ENCODE measurements around the gene CIT. TPM values are rescaled to one million over a fixed set of nuclear protein-coding genes. Genes with fewer than 3 reads are reported as not detected.

CIT gene
- total and polyA plus RNA-seq, 9 of the 15 experiments (the other 6 are each of a cell fraction or from before 2014, with no cell fraction given), result 1.1 to 46.7 (median 21.3) TPM

- TF ChIP-seq NFIC (IDR thresholded peaks at IDR 0.05) (peak; percentile 42), GATA2 (CRISPR knock-in tag; IDR thresholded peaks at IDR 0.05) (0 out of 2 replicates have a peak, but pooled peaks have one; percentile 28), PTTG1 (tag; IDR thresholded peaks at IDR 0.05; ENCODE audit: low read depth) (no peak), MTA2 (IDR thresholded peaks at IDR 0.05; ENCODE audit: low read depth) (peak; percentile 89), KLF13 (tag; IDR thresholded peaks at IDR 0.05; ENCODE audit: borderline replicate concordance, low read depth) (no peak), CHD1 (IDR thresholded peaks at IDR 0.05; ENCODE audit: low read length) (no peak), ZBTB1 (CRISPR knock-in tag; IDR thresholded peaks at IDR 0.05; ENCODE audit: borderline replicate concordance, low read depth) (no peak), VEZF1 (CRISPR knock-in tag; IDR thresholded peaks at IDR 0.05) (no peak), SMARCE1 (IDR thresholded peaks at IDR 0.05) (peak; percentile 70; the same call in 1 of the 2 replicates), ZNF764 (CRISPR knock-in tag; IDR thresholded peaks at IDR 0.05; ENCODE audit: low read depth) (no peak), SMARCC2 (IDR thresholded peaks at IDR 0.05; ENCODE audit: low read depth) (0 out of 2 replicates have a peak, but pooled peaks have one; percentile 26), ELF1 (tag; IDR thresholded peaks at IDR 0.05) (no peak), SMARCA4 (IDR thresholded peaks at IDR 0.05) (peak; percentile 79; the same call in 1 of the 2 replicates), NONO (IDR thresholded peaks at IDR 0.05; ENCODE audit: low read depth in 2 of 2, low read length in 1 of 2) (no peak), DPF2 (IDR thresholded peaks at IDR 0.05) (peak; percentile 78), CREB5 (CRISPR knock-in tag; IDR thresholded peaks at IDR 0.05) (no peak), PKNOX1 (IDR thresholded peaks at IDR 0.05) (no peak), BHLHE40 (IDR thresholded peaks at IDR 0.05; ENCODE audit: low read length) (no peak), CC2D1A (IDR thresholded peaks at IDR 0.05) (peak; percentile 45; the same call in 1 of the 2 replicates), FOXA3 (CRISPR knock-in tag; conservative IDR thresholded peaks at IDR 0.05 in 1 of 2, IDR thresholded peaks at IDR 0.05 in 1 of 2) (peak; percentile 88 to 96; a peak in 3 of 4 replicates), KLF16 (IDR thresholded peaks at IDR 0.05) (peak; percentile 62; the same call in 1 of the 2 replicates), ZNF592 (IDR thresholded peaks at IDR 0.05) (peak; percentile 54; the same call in 1 of the 2 replicates), PHB2 (IDR thresholded peaks at IDR 0.05; ENCODE audit: low read depth) (peak; percentile 36; the same call in 1 of the 2 replicates)
These were observed 215.2 kb downstream of the CIT start (continued) for GRCh38 chr12:119661882-119662281.

All from K562 (cell line).